Mesenchymal stem cell (in vitro differentiated cells and primary cell): ENCODE measurements around the gene ARPC5.

Experiments
- DNase-seq: peaks from one replicate; pipeline ENCODE4 v3.0.0-alpha.2; 2013
- H2AFZ ChIP-seq: one replicate; pipeline ENCODE4 v1.6.1; 2013; ENCODE audit warnings: low read depth, mild to moderate bottlenecking, control low read depth, inconsistent platforms, low read length, moderate library complexity
- H2AK5ac ChIP-seq: 2 replicates; pipeline ENCODE4 v1.6.1; 2013; ENCODE audit warnings: low read length, moderate library complexity, mild to moderate bottlenecking, inconsistent platforms; ENCODE audit not compliant: severe bottlenecking
- H2BK120ac ChIP-seq: one replicate; pipeline ENCODE4 v1.6.1; 2013; ENCODE audit warnings: low read depth, mild to moderate bottlenecking, inconsistent platforms, low read length, moderate library complexity
- H2BK12ac ChIP-seq, 2 experiments: one replicate each; pipeline ENCODE4 v1.6.1; 2013; ENCODE audit warnings: inconsistent platforms in 2 of 2, low read length in 2 of 2, mild to moderate bottlenecking in 2 of 2, moderate library complexity in 2 of 2, control low read depth in 1 of 2
- H2BK15ac ChIP-seq: one replicate; pipeline ENCODE4 v1.6.1; 2013; ENCODE audit warnings: mild to moderate bottlenecking, low read depth, inconsistent platforms; ENCODE audit not compliant: poor library complexity, severe bottlenecking
- H2BK5ac ChIP-seq: 2 replicates; pipeline ENCODE4 v1.6.1; 2013; ENCODE audit warnings: low read depth, mild to moderate bottlenecking, low read length, control low read depth, inconsistent platforms; ENCODE audit not compliant: poor library complexity, severe bottlenecking
- H3K14ac ChIP-seq, 2 experiments: one replicate each; pipeline ENCODE4 v1.6.1; 2013; ENCODE audit warnings: inconsistent platforms in 2 of 2, low read length in 2 of 2, control low read depth in 1 of 2, mild to moderate bottlenecking in 1 of 2, moderate library complexity in 1 of 2
- H3K18ac ChIP-seq, 2 experiments: one replicate each; pipeline ENCODE4 v1.6.1; 2013; ENCODE audit warnings: inconsistent platforms in 2 of 2, low read length in 2 of 2, control low read depth in 1 of 2, low read depth in 1 of 2, mild to moderate bottlenecking in 1 of 2
- H3K23ac ChIP-seq, 2 experiments: one replicate each; pipeline ENCODE4 v1.6.1; 2013; ENCODE audit warnings: inconsistent platforms in 2 of 2, low read length in 2 of 2, mild to moderate bottlenecking in 2 of 2, moderate library complexity in 2 of 2, control low read depth in 1 of 2
- H3K27ac ChIP-seq: 2 replicates; pipeline ENCODE4 v1.5.1; 2013; ENCODE audit warnings: mild to moderate bottlenecking, moderate library complexity, low read length, control low read depth, inconsistent platforms; ENCODE audit not compliant: poor library complexity, severe bottlenecking
- H3K27me3 ChIP-seq, 2 experiments: 2 replicates each; pipeline versions ENCODE4 v1.6.1 to v1.7.0; 2013; ENCODE audit warnings: low read length in 2 of 2, mild to moderate bottlenecking in 2 of 2, moderate library complexity in 2 of 2, control low read depth in 1 of 2, inconsistent platforms in 1 of 2; ENCODE audit not compliant: control insufficient read depth in 1 of 2, insufficient read depth in 1 of 2
- H3K36me3 ChIP-seq, 2 experiments: 2 replicates each; pipeline versions ENCODE4 v1.6.1 to v1.7.0; 2013; ENCODE audit warnings: low read length in 2 of 2, control low read depth in 1 of 2, inconsistent platforms in 1 of 2, low read depth in 1 of 2, mild to moderate bottlenecking in 1 of 2; ENCODE audit not compliant: insufficient read depth in 2 of 2, control insufficient read depth in 1 of 2
- H3K4ac ChIP-seq, 2 experiments: one replicate each; pipeline ENCODE4 v1.6.1; 2013; ENCODE audit warnings: inconsistent platforms in 2 of 2, low read length in 2 of 2, mild to moderate bottlenecking in 2 of 2, moderate library complexity in 2 of 2, control low read depth in 1 of 2, low read depth in 1 of 2
- H3K4me1 ChIP-seq: 2 replicates; pipeline ENCODE4 v1.6.1; 2013; ENCODE audit warnings: low read depth, low read length, control low read depth; ENCODE audit not compliant: control insufficient read depth, insufficient read depth
- H3K4me2 ChIP-seq: 2 replicates; pipeline ENCODE4 v1.6.1; 2013; ENCODE audit warnings: low read length, mild to moderate bottlenecking, inconsistent platforms; ENCODE audit not compliant: poor library complexity, severe bottlenecking
- H3K4me3 ChIP-seq, 2 experiments: 2 replicates each; pipeline versions ENCODE4 v1.5.1 to v1.7.0; 2013; ENCODE audit warnings: low read length in 2 of 2, mild to moderate bottlenecking in 2 of 2, control low read depth in 1 of 2, low read depth in 1 of 2; ENCODE audit not compliant: insufficient read depth in 1 of 2
- H3K79me1 ChIP-seq: replicated peaks from 2 replicates; pipeline ENCODE4 v1.6.1; 2013; ENCODE audit warnings: mild to moderate bottlenecking, control low read depth, low read length, inconsistent platforms; ENCODE audit not compliant: poor library complexity, severe bottlenecking
- H3K9ac ChIP-seq: 2 replicates; pipeline ENCODE4 v1.7.0; 2013; ENCODE audit warnings: mild to moderate bottlenecking, low read length, moderate library complexity
- H3K9me3 ChIP-seq: 2 replicates; pipeline ENCODE4 v1.7.0; 2013; ENCODE audit warnings: mild to moderate bottlenecking, low read length; ENCODE audit not compliant: control insufficient read depth
- H4K8ac ChIP-seq: one replicate; pipeline ENCODE4 v1.6.1; 2013; ENCODE audit warnings: inconsistent platforms, mild to moderate bottlenecking, low read length, moderate library complexity
- H4K91ac ChIP-seq: one replicate; pipeline ENCODE4 v1.6.1; 2013; ENCODE audit warnings: mild to moderate bottlenecking, low read length, inconsistent platforms
- WGBS: methylation state at CpG from one replicate; pipeline ENCODE4 v1.1.7; 2013; ENCODE audit warnings: mixed read lengths; 5-methylcytosine and 5-hydroxymethylcytosine counted together

ARPC5 gene

GRCh38 chr1:183676586-183677189 is 41.1 kb upstream of the ARPC5 start:
- Histone ChIP-seq H2BK5ac (no peak overlapping the region), H3K9ac (peak overlapping the region; percentile 37), H3K4me3 (peak overlapping the region in 1 of 2 experiments; percentile 38), H3K4ac (no peak overlapping the region), H2AK5ac (no peak overlapping the region), H2AFZ (no peak overlapping the region), H3K27ac (no peak overlapping the region), H4K91ac (no peak overlapping the region), H2BK120ac (no peak overlapping the region), H3K4me1 (no peaks in the 10 kb centered on the region), H3K14ac (no peak overlapping the region), H2BK15ac (no peak overlapping the region), H2BK12ac (no peak overlapping the region), H3K79me1 (no peaks in the 10 kb centered on the region), H3K9me3 (no peaks in the 10 kb centered on the region), H3K23ac (no peak overlapping the region), H3K36me3 (no peaks in the 10 kb centered on the region), H3K18ac (no peak overlapping the region), H3K27me3 (no peaks in the 10 kb centered on the region), H3K4me2 (no peak overlapping the region), H4K8ac (no peak overlapping the region)
- WGBS = 33% methylated on average over 2 of the region's 2 CpGs
- DNase-seq = peak; percentile 75

- no peak overlapping the region for H3K27ac ChIP-seq
- no peak overlapping the region for H2BK5ac ChIP-seq
- peak overlapping the region in 1 of 2 experiments; percentile 23 for H2BK12ac ChIP-seq
- no peak overlapping the region for H3K18ac ChIP-seq
- H3K9me3 ChIP-seq = peaks cover 5% of the 10 kb centered on the region
- H3K36me3 ChIP-seq = no peaks in the 10 kb centered on the region
- no peak overlapping the region for H3K4me2 ChIP-seq
- no peak overlapping the region for H2BK120ac ChIP-seq
- peak overlapping the region in 1 of 2 experiments; percentile 38 for H3K4me3 ChIP-seq
- H3K4ac ChIP-seq = no peak overlapping the region
- DNase-seq = no peak
- no peak overlapping the region for H4K91ac ChIP-seq
- H3K79me1 ChIP-seq = no peaks in the 10 kb centered on the region
- H4K8ac ChIP-seq = no peak overlapping the region
- no peak overlapping the region for H3K23ac ChIP-seq
- peak overlapping the region; percentile 37 for H3K9ac ChIP-seq
- H3K4me1 ChIP-seq = no peaks in the 10 kb centered on the region
- no peak overlapping the region for H2AFZ ChIP-seq
- no peak overlapping the region for H2BK15ac ChIP-seq
- no peak overlapping the region for H2AK5ac ChIP-seq
- no peaks in the 10 kb centered on the region for H3K27me3 ChIP-seq
- no peak overlapping the region for H3K14ac ChIP-seq
- WGBS = 95% methylated on average over 3 of the region's 3 CpGs
Observed at GRCh38 chr1:183675883-183676585, 40.5 kb upstream of the ARPC5 start.

GRCh38 chr1:183675381-183675780 is 39.8 kb upstream of the ARPC5 start:
- H3K27me3 ChIP-seq = no peaks in the 10 kb centered on the region
- no peak overlapping the region for H4K8ac ChIP-seq
- no peak overlapping the region for H2BK120ac ChIP-seq
- H2BK15ac ChIP-seq = no peak overlapping the region
- no peaks in the 10 kb centered on the region for H3K4me1 ChIP-seq
- no peaks in the 10 kb centered on the region for H3K79me1 ChIP-seq
- H3K14ac ChIP-seq = no peak overlapping the region
- no peak overlapping the region for H3K27ac ChIP-seq
- H3K36me3 ChIP-seq = no peaks in the 10 kb centered on the region
- H4K91ac ChIP-seq = no peak overlapping the region
- no peak overlapping the region for H3K4me2 ChIP-seq
- H2BK5ac ChIP-seq = no peak overlapping the region
- no peak overlapping the region for H3K23ac ChIP-seq
- no peak overlapping the region for H3K4ac ChIP-seq
- peaks cover 5% of the 10 kb centered on the region for H3K9me3 ChIP-seq
- no peak overlapping the region for H3K9ac ChIP-seq
- no peak overlapping the region for H3K18ac ChIP-seq
- no peak overlapping the region for H2AFZ ChIP-seq
- no peak overlapping the region for H2BK12ac ChIP-seq
- no peak overlapping the region for H3K4me3 ChIP-seq
- no peak for DNase-seq
- no peak overlapping the region for H2AK5ac ChIP-seq

GRCh38 chr1:183674886-183675285 is 39.3 kb upstream of the ARPC5 start:
- Histone ChIP-seq H3K27me3 (no peaks in the 10 kb centered on the region), H2BK5ac (no peak overlapping the region), H3K23ac (no peak overlapping the region), H2AK5ac (no peak overlapping the region), H2BK120ac (no peak overlapping the region), H3K4me2 (no peak overlapping the region), H3K36me3 (no peaks in the 10 kb centered on the region), H4K91ac (no peak overlapping the region), H3K4me1 (no peaks in the 10 kb centered on the region), H3K4ac (no peak overlapping the region), H3K79me1 (no peaks in the 10 kb centered on the region), H3K9ac (no peak overlapping the region), H3K14ac (no peak overlapping the region), H2AFZ (no peak overlapping the region), H4K8ac (no peak overlapping the region), H2BK15ac (no peak overlapping the region), H3K18ac (no peak overlapping the region), H3K4me3 (no peak overlapping the region), H3K9me3 (peaks cover 5% of the 10 kb centered on the region), H2BK12ac (no peak overlapping the region), H3K27ac (no peak overlapping the region)
- DNase-seq = no peak
- 100% methylated on average over 1 of the region's 2 CpGs for WGBS
